ENCODE results near the gene DENND1A. TPM values are rescaled to one million over a fixed set of nuclear protein-coding genes. Genes with fewer than 3 reads are reported as not detected.

Gene DENND1A
- total and polyA plus RNA-seq, 7 donors, result 12.8 to 33.2 (median 19.2) TPM

GRCh38 chr9:123723135-123723875 is 206.6 kb downstream of the DENND1A start:
- intact Hi-C loops (cut with DNase I), result no loop called here
- Histone ChIP-seq H3K27me3 (no peaks in the 10 kb centered on the region), H3K4me1 (peaks cover 0 to 16% (median 13%) of the 10 kb centered on the region in 4 donors), H3K27ac (no peak overlapping the region), H3K4me3 (no peak overlapping the region), H3K9me3 (no peaks in the 10 kb centered on the region), H3K36me3 (no peaks in the 10 kb centered on the region)
- whole genome bisulfite sequencing, 2 donors, result 81 to 93% methylated on average over 4 of the region's 4 CpGs
- no peak for DNase-seq
- TF ChIP-seq EP300 (IDR thresholded peaks at IDR 0.05), result no peak
- no peak for TF ChIP-seq POLR2AphosphoS5 (IDR thresholded peaks at IDR 0.05)
- TF ChIP-seq POLR2A (IDR thresholded peaks at IDR 0.05), result no peak
- no peak for TF ChIP-seq CTCF (IDR thresholded peaks at IDR 0.05)

- H3K27me3 ChIP-seq, result no peaks in the 10 kb centered on the region
- no peaks in the 10 kb centered on the region for H3K36me3 ChIP-seq
- no peaks in the 10 kb centered on the region for H3K9me3 ChIP-seq
- H3K4me1 ChIP-seq, result peaks cover 0 to 16% (median 13%) of the 10 kb centered on the region in 4 donors
- no peak for TF ChIP-seq CTCF (IDR thresholded peaks at IDR 0.05)
- no peak for TF ChIP-seq POLR2AphosphoS5 (IDR thresholded peaks at IDR 0.05)
- TF ChIP-seq EP300 (IDR thresholded peaks at IDR 0.05), result no peak
- TF ChIP-seq POLR2A (IDR thresholded peaks at IDR 0.05), result no peak
- no peak overlapping the region for H3K27ac ChIP-seq
- DNase-seq, result no peak
- intact Hi-C loops (cut with DNase I), result no loop called here
- 97 to 99% methylated on average over 4 of the region's 4 CpGs for WGBS, 2 donors
- H3K4me3 ChIP-seq, result no peak overlapping the region
Measured at GRCh38 chr9:123722378-123722777, 207.5 kb downstream of the DENND1A start.

GRCh38 chr9:123718188-123718587 is 211.7 kb downstream of the DENND1A start:
- H3K36me3 ChIP-seq, result no peaks in the 10 kb centered on the region
- H3K4me1 ChIP-seq, result no peaks in the 10 kb centered on the region
- DNase-seq, result no peak
- 96 to 97% methylated on average over 1 of the region's 1 CpG for WGBS, 2 donors
- H3K4me3 ChIP-seq, result no peak overlapping the region
- H3K27me3 ChIP-seq, result no peaks in the 10 kb centered on the region
- no peak for TF ChIP-seq POLR2AphosphoS5 (IDR thresholded peaks at IDR 0.05)
- TF ChIP-seq CTCF (IDR thresholded peaks at IDR 0.05), result no peak
- TF ChIP-seq POLR2A (IDR thresholded peaks at IDR 0.05), result no peak
- no peak for TF ChIP-seq EP300 (IDR thresholded peaks at IDR 0.05)
- no peak overlapping the region for H3K27ac ChIP-seq
- H3K9me3 ChIP-seq, result no peaks in the 10 kb centered on the region
- intact Hi-C loops (cut with DNase I), result no loop called here

- no peak for TF ChIP-seq CTCF (IDR thresholded peaks at IDR 0.05)
- TF ChIP-seq POLR2A (IDR thresholded peaks at IDR 0.05), result no peak
- TF ChIP-seq POLR2AphosphoS5 (IDR thresholded peaks at IDR 0.05), result no peak
- TF ChIP-seq EP300 (IDR thresholded peaks at IDR 0.05), result no peak
- H3K4me3 ChIP-seq, result no peak overlapping the region
- H3K36me3 ChIP-seq, result no peaks in the 10 kb centered on the region
- H3K27me3 ChIP-seq, result no peaks in the 10 kb centered on the region
- no peaks in the 10 kb centered on the region for H3K9me3 ChIP-seq
- no peak overlapping the region for H3K27ac ChIP-seq
- intact Hi-C loops (cut with DNase I), result no loop called here
- no peak for DNase-seq
- no peaks in the 10 kb centered on the region for H3K4me1 ChIP-seq
Measured at GRCh38 chr9:123717581-123718175, 212.2 kb downstream of the DENND1A start.
